GM21576 (cell line): ENCODE results near the gene LENG9.

Experiments
- ATAC-seq: cut with Tn5 transposase; IDR thresholded peaks from one replicate; pipeline ENCODE4 v1.9.1; 2021; ENCODE audit warnings: mild to moderate bottlenecking, moderate library complexity; ENCODE audit not compliant: unreplicated experiment

LENG9 gene

DNA sequence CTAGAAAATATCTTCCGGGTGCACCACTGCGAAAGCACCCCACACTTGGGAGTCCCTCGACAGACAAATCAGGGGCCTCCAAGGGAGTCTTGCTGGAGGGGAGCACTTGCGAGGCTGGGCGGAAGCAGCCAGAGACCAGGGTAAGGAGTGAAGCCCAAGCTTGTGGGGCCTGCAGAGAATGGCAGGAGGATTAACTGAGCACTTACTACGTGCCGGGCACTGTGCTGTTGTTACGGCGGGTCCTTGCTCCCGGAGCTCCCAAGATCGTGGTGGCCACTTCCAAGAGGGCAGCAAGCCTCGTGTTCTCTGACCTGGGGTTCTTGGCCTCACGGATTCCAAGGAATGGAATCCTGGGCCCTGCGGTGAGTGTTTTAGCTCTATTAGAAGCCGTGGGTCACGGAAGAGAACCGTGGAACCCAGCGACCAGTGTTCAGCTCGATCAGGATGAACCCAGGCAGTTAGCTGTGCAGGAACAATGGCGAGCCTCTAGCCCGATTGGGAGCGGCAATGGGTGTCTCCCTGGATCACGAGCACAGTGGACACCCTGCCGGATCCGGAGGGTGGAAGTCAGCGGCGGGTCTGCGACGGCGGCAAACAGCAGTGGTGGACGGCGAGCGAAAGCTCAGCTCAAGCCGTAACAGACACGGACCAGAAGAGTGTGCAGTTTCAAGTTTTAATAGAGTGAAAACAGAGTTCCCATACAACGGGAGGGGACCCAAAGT lies 38.8 kb downstream of the LENG9 start:
- ATAC-seq = no peak

DNA sequence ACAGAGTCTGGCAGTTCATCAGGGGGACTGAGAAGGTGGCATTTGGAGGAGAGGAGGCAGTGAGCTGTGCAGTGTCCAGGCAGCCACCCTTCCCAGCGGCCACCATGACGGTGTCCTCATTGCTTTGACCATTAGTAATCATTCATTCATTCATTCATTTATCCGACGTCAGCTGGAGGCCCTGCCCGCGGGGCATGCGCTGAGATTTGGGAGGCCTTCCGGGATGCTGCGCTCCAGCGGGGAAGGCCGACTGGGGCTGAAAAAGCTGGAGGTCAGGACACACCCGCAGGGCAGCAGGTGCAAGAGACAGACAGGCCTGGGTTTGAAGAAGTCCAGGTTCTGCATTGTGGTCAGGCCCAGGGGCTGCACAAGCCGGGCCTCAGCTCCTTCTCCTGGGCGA lies 39.4 kb downstream of the LENG9 start:
- ATAC-seq = no peak

DNA sequence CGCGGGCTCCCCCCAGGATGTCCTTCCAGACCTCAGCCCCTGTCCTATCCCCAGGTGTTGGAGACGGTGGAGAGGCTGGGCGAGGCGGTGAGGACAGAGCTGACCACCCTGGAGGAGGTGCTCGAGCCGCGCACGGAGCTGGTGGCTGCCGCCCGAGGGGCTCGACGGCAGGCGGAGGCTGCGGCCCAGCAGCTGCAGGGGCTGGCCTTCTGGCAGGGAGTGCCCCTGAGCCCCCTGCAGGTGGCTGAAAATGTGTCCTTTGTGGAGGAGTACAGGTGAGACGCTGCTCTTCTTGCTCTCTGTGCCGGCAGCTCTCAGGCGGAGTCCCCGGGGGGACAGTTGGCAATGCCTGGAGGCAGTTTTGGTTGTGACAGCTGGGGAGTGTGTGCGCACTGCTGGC lies 41.4 kb downstream of the LENG9 start:
- ATAC-seq = no peak

DNA sequence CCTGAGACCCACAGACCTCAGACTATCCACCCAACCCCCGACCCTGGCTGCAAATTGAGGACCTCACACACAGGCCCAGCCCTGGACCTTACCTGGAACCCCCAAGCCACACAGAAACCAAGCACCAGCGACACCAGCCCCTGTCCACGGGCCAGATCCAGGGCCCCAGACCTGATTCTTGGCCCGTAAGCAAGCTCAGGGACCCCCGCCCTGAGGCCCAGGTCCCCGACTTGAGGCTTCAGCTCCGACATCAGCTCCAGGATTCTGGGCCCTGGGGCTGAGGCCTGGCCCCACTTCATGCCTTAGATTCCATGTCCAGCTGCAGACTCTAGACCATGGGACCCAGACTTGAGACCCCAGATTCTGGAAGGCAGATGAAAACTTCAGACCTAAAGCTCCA lies 42.1 kb downstream of the LENG9 start:
- ATAC-seq = no peak

DNA sequence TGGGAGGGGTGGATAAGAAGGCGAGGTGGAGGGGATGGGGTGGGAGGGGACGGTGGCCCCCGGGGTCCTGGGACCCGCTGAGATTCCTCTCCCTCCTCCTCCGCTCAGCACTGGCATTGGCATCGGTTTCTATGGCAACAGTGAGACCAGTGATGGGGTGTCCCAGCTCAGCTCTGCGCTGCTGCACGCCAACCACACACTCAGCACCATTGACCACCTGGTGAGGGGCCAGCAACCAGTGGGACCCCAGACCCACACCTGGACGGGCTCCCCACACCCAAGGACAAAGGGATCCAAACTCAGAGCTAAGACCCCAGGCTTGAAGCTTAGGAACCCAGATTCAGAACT lies 42.4 kb downstream of the LENG9 start:
- no peak for ATAC-seq

DNA sequence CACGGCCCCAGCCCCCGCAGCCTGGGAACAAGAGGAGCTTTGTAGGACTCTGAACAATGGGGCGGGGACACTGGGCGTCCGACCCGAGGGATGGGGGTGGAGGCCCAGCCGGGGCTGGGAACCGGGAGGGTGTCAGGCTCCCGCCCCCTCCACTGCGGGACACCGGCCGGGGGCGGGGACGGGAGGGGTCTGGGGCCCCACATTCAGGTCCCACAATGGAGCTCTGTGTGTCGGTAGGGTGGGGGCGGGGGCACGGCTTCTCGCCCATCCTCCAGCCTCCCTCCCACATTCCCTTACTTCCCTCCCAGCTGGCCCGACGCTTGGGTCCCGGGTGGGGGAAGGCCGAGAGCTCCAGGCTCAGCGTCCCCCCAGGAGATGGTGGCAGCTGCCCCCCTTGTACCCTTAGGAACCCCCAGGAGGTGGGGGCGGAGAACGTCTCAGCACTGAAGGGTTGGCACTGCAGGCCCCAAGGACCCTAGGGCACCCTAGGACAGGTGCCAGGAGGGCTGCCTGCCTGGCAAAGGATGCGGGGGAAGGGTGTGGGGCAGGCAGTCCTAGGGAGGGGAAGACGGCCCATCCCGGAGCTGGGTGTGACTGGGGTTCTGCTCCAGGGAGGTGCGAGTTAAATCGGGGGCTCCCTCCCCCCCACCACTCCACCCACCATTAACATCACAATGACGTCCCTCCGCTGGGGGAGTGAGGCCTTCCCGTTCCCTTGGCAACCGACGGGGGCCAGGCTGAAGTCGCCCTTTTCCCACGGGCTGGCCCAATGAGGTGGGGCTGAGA lies 43.0 kb downstream of the LENG9 start:
- no peak for ATAC-seq

DNA sequence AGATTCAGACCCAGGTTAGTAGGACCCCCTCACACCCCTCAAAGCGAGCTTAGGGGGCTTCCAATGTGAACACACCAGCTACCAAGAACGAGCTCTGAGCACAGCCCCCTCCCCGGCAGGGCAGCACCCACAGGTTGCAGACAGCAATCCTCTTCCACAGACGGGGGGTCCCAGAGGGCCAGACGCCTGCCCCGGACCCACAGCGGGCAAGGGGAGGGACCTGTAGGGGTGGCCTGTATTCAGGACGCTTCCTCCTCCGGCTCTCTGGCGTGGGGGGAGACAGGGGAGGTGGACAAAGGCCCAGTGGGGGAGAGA lies 43.6 kb downstream of the LENG9 start:
- ATAC-seq = no peak

DNA sequence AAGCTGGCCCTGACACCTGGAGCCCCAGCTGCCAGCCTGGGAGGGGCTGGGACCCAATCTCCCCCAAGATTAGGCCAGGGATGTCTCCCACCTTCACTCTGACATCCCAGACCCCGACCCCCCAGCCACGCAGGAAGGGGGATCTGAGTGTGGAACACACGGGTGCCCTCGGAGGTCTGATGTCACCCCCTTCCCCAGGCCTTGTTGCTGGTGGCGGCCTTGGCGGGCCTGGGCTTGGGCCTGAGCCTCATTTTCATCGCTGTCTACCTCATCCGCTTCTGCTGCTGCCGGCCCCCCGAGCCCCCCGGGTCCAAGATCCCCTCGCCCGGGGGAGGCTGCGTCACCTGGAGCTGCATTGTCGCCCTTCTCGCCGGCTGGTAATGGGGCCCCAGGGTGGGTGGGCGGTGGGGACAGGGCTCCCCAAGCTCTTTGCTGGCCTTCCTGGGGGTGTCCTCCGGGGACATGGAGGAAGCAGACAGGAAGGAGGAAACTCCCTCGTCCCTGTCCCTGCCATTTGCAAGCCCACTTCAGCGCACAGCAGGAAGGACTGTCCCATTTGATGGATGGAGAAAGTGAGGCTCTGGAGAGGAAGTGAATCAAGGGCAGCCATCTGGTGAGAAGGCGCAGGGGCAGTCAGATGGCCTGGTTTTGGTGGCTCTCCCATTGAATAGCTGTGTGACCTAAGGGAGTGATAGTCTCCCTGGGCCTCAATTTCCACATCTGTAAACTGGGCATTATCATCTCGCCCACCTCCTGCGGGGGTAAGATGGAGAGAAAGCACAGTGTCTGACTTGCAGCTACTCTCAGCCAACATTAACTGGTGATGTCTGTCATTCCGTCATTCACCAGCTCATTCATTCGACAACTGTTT lies 44.4 kb downstream of the LENG9 start:
- no peak for ATAC-seq

DNA sequence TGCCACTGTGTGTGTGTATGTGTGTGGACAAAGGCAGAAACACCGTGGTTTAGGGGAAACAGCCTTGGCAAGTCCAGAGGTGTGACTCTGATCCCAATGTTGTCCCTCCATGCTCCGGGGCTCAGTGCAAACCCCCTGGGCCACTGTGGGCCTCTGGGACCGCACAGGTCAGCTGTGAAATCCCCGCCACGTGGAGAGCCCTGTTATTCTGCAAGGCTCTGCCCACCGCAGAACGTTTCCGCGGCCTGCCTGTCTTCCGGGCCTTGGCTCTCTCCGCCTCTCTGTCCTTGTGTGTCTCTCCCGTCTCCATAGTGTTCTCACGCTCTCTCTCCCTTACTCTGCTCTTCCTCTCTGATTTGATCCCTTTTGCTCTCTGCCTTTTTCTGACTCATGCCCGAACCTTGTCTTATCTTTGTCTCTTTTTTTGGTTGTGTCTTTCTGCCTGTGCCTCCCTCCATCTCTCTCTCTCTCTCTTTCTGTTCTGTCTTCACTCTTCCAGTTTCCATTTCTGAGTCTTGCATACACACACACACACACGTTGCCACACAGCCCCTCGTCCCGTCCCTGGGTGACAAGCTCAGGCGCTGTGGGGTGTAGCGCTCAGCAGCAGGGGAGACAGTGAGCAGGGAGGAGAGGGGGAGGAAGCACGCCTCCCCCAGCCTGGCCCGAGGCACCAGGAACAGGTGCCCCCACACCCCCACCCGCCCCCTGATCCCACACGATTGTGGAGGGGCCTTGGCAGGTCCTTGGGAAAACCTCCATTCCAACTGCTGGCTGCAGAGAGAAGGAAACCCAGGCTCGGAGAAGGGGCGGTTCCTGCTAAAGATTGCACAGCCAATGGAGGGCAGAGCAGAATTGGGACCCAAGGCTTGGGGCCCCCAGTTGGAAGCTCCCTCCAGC lies 45.3 kb downstream of the LENG9 start:
- no peak for ATAC-seq

DNA sequence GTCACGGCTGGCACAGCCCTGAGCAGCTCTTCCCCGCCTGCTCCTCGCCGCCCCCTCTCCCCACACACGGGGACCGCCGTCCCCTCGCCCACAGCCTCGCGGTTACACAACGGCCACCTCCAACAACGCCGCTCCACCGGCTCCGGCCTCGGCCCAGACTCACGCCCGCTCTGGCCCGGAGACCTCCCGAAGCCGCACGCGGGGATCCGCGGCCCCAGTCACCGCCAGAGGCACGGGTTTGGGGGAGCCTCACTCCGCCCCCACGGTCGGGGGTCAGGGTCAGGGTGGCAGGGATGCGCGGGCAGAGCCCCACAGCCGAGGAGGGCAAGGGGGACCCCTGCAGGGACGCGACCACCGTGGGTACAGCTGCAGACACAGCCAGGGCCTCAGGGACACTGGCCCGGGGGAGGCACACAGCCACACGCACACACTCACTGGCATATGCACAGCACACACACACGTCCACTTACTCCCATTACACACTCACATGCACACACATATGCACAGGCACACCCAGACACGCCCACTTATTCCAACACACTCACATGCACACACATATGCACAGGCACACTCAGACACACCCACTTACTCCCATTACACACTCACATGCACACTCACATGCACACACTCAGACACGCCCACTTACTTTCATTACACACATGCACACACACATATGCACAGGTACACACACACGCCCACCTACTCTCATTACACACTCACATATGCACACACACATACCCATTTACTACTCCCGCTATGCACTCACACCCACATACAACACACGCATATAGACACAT lies 46.7 kb downstream of the LENG9 start:
- no peak for ATAC-seq

DNA sequence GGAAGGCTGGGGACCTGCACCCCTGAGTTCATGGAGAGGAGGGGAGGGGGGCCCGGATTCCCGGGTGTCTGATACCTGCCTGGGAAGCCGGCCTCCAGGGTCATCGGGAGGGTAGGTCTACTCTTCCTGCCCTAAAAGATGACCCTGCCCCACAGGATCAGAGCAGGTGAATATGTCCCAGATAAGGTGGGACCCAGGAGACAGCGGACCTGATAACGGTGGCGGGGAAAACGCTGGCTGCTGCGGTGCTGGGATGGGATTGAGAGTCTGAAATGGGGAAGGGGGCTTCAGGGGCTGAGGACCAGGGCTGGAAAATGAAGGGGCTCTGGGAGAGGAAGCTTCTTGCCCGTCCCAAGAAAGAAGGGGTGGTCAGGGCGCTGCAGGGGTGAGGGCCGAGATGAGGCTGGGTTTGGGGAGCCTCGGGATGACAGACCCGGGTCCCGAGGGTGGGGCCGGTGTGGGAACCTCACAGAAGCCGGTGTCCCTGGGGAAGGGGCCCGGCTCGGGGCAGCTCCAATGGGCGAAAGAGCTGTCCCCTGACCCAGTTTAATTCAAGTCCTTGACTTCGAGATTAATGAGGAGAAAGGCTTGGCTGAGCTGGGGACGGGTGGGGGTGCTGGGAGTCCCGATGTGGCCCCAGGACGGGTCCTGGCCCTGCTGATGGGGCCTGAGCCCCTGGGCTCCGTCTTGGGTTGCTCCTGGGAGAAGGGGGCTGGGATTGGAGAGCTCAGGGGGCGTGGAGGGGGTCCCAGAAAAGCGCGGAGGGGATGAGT lies 47.5 kb downstream of the LENG9 start:
- no peak for ATAC-seq

DNA sequence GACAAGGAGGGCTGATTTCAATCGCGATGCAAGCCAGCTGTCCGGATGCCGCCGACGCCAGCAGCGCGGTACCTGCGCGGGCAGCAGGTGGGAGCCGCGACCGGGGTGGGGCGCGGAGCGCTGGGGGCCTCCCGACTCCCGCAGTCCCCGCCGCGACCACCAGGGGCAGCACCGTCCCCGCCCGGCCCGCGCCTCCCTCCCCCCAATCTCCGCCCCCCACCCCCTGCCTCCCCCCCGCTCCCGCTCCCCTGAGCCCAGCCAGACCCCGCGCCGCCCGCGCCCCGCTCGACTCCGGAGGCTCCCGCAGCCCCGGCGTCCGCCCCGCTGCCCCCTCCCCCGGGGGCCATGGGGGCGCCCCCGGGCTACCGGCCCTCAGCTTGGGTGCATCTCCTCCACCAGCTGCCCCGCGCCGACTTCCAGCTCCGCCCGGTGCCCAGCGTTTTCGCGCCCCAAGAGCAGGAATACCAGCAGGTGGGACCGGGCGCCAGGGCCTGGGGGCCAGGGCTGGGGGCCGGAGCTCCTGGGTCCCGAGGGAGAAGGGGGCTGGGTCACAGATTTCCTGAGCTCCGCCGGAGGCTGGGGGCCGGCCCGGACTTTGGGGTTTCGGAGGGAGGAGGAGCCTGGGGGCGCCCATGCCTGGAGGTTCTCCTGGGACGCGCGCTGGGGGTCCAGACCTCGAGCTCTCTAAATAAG lies 48.2 kb downstream of the LENG9 start, which contains the start of gene TTYH1:
Gene TTYH1 (plus strand): TSS at position 257 of the 693 bp plus-strand sequence. CDS start 89 bp downstream, at position 346.
- no peak for ATAC-seq

DNA sequence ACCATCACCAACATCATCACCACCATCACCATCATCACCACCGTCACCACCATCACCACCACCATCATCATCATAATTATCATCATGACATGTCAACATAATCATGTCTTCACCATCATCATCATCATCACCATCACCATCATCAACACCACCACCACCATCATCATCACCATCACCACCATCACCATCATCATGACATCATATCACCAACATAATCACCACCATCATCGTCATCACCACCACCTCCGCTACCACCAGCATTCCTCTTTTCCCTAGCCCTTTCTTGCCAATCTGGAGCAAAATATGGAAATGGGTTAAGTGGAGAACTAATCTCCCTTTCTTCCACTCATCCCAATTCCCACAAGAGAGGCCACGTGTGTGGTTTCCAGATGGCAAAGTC lies 49.4 kb downstream of the LENG9 start:
- no peak for ATAC-seq

DNA sequence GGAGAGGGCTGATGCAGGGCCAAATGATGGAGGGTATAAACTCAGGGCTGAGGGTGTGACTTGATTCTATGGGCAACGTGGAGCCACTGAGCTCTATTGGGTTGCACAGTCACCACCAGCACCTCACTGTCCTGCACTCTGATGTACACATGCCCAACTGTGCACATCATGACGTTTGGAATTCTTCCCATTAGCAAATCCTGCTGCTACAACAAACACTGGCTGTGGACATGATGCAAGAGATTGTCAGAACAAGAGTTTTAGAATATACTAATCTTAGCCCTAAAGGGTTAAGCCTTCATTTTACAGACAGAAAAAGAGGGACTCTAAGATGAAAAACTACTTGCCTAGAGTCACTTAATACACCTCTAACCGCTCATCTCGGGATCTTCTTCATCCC lies 50.7 kb downstream of the LENG9 start:
- ATAC-seq = no peak
